ENCODE results near the gene ST6GALNAC1. TPM values are rescaled to one million over a fixed set of nuclear protein-coding genes. Genes with fewer than 3 reads are reported as not detected.

ST6GALNAC1 gene
- total and polyA plus RNA-seq, 2 of the 13 experiments (the other 11 are each of a cell fraction or from before 2014, with no cell fraction given), result not detected

DNA sequence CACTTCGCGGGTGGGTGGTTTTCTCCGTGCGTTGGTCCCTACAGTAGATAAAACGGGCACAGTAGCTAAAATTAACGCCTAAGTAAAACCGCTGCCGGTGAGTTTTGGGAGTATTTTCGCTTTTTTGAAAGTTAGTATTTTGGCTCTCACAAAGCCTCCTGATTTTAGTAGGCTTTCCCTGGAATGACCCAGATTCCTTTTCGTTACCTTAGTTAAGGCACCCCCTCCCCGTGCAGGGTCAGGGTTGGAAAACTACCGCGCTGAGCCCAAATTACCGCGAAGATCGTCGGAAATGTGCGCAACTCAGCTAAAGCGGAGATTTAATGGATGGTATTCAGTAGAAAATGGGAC lies 28.3 kb upstream of the ST6GALNAC1 start (continued):
- TF ChIP-seq ZNF776 (CRISPR knock-in tag; IDR thresholded peaks at IDR 0.05) (no peak), DR1 (CRISPR knock-in tag; IDR thresholded peaks at IDR 0.05) (peak; percentile 92), TMF1 (CRISPR knock-in tag; IDR thresholded peaks at IDR 0.05; ENCODE audit: low read depth) (no peak), POLR2AphosphoS2 (IDR thresholded peaks at IDR 0.05; ENCODE audit: low read depth, low read length) (no peak), KLF9 (CRISPR knock-in tag; IDR thresholded peaks at IDR 0.05; ENCODE audit: low read depth) (no peak), CHD2 (IDR thresholded peaks at IDR 0.05; ENCODE audit: low read depth, low read length) (no peak), SOX13 (IDR thresholded peaks at IDR 0.05) (no peak), SOX13 (CRISPR knock-in tag; conservative IDR thresholded peaks at IDR 0.05 in 1 of 2, IDR thresholded peaks at IDR 0.05 in 1 of 2) (no peak), KMT2B (CRISPR knock-in tag; IDR thresholded peaks at IDR 0.05) (no peak), ZNF138 (CRISPR knock-in tag; IDR thresholded peaks at IDR 0.05; ENCODE audit: low read depth) (no peak), NFYC (CRISPR knock-in tag; IDR thresholded peaks at IDR 0.05) (no peak), YEATS4 (CRISPR knock-in tag; IDR thresholded peaks at IDR 0.05; ENCODE audit: borderline replicate concordance) (peak; percentile 9; the same call in 1 of the 2 replicates), HDAC6 (IDR thresholded peaks at IDR 0.05; ENCODE audit: low read depth, low read length) (0 out of 2 replicates have a peak, but pooled peaks have one; percentile 51), HNF4A (CRISPR knock-in tag; IDR thresholded peaks at IDR 0.05) (no peak; the same call in 1 of the 2 replicates), ZNF83 (CRISPR knock-in tag; IDR thresholded peaks at IDR 0.05; ENCODE audit: borderline replicate concordance) (0 out of 2 replicates have a peak, but pooled peaks have one; percentile 37), ZNF383 (CRISPR knock-in tag; IDR thresholded peaks at IDR 0.05; ENCODE audit: borderline replicate concordance) (no peak), ZNF30 (CRISPR knock-in tag; IDR thresholded peaks at IDR 0.05) (no peak), NKX3-1 (CRISPR knock-in tag; IDR thresholded peaks at IDR 0.05) (peak; percentile 72)
- TF ChIP-seq, protein P1, sequence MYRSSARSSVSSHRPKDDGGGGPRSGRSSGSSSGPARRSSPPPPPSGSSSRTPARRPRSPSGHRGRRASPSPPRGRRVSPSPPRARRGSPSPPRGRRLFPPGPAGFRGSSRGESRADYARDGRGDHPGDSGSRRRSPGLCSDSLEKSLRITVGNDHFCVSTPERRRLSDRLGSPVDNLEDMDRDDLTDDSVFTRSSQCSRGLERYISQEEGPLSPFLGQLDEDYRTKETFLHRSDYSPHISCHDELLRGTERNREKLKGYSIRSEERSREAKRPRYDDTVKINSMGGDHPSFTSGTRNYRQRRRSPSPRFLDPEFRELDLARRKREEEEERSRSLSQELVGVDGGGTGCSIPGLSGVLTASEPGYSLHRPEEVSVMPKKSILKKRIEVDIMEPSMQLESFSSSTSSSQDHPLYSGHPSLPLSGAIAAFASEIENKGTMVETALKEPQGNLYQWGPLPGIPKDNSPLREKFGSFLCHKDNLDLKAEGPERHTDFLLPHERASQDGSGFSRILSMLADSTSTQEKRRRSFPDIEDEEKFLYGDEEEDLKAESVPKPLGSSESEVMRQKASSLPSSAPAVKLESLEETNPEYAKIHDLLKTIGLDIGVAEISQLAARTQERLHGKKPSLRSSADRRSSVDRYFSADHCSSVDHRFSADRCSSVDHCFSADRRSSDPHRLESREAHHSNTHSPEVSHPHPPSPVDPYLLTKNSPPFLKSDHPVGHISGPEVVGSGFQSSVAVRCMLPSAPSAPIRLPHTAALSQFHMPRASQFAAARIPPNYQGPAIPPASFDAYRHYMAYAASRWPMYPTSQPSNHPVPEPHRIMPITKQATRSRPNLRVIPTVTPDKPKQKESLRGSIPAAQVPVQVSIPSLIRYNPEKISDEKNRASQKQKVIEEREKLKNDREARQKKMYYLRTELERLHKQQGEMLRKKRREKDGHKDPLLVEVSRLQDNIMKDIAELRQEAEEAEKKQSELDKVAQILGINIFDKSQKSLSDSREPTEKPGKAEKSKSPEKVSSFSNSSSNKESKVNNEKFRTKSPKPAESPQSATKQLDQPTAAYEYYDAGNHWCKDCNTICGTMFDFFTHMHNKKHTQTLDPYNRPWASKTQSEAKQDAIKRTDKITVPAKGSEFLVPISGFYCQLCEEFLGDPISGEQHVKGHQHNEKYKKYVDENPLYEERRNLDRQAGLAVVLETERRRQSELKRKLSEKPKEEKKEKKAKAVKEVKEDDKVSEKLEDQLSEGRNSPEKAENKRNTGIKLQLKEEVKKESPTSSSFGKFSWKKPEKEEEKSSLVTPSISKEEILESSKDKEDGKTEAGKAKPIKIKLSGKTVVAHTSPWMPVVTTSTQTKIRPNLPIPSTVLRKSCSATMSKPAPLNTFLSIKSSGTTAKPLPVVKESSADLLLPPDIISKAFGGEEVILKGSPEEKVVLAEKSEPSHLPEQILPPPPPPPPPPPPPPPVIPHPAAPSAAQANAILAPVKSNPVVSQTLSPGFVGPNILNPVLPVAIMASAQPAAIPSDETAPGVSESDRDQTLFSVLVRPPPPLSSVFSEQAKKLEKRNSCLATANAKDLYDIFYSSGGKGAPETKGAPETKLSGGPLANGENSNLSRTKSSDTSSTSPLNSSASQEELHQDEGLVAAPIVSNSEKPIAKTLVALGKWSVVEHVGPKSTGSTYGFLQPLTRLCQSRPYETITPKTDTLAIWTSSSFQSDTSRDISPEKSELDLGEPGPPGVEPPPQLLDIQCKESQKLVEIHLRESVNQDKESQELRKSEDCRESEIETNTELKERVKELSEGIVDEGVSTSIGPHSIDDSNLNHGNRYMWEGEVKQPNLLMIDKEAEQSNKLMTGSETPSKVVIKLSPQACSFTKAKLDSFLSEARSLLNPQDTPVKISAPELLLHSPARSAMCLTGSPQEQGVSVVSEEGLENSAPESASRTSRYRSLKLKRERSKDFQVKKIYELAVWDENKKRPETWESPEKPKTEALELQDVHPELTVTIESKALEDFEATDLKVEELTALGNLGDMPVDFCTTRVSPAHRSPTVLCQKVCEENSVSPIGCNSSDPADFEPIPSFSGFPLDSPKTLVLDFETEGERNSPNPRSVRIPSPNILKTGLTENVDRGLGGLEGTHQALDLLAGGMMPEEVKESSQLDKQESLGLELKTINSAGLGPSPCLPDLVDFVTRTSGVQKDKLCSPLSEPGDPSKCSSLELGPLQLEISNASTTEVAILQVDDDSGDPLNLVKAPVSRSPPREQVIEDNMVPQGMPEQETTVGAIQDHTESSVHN (CRISPR knock-in tag; IDR thresholded peaks at IDR 0.05), result no peak
- TF ChIP-seq, protein P2, sequence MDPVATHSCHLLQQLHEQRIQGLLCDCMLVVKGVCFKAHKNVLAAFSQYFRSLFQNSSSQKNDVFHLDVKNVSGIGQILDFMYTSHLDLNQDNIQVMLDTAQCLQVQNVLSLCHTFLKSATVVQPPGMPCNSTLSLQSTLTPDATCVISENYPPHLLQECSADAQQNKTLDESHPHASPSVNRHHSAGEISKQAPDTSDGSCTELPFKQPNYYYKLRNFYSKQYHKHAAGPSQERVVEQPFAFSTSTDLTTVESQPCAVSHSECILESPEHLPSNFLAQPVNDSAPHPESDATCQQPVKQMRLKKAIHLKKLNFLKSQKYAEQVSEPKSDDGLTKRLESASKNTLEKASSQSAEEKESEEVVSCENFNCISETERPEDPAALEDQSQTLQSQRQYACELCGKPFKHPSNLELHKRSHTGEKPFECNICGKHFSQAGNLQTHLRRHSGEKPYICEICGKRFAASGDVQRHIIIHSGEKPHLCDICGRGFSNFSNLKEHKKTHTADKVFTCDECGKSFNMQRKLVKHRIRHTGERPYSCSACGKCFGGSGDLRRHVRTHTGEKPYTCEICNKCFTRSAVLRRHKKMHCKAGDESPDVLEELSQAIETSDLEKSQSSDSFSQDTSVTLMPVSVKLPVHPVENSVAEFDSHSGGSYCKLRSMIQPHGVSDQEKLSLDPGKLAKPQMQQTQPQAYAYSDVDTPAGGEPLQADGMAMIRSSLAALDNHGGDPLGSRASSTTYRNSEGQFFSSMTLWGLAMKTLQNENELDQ (CRISPR knock-in tag; IDR thresholded peaks at IDR 0.05; ENCODE audit: borderline replicate concordance), result no peak
- TF ChIP-seq, protein P3, sequence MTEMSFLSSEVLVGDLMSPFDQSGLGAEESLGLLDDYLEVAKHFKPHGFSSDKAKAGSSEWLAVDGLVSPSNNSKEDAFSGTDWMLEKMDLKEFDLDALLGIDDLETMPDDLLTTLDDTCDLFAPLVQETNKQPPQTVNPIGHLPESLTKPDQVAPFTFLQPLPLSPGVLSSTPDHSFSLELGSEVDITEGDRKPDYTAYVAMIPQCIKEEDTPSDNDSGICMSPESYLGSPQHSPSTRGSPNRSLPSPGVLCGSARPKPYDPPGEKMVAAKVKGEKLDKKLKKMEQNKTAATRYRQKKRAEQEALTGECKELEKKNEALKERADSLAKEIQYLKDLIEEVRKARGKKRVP (CRISPR knock-in tag; IDR thresholded peaks at IDR 0.05), result no peak

Data from HepG2 (cell line).